ENCODE results near the gene VPS37B. TPM values are rescaled to one million over a fixed set of nuclear protein-coding genes. Genes with fewer than 3 reads are reported as not detected.

The VPS37B gene
- total RNA-seq, 2 experiments from 2014 or later: 24.9 to 26.5 TPM

- CTCF ChIA-PET: interaction anchor here (1.5 kb wide), 1 partner anchor 46 kb away, joined by 5 read pairs; no protein-coding TSS in a partner anchor
- ATAC-seq (no peak), DNase-seq (no peak)
- H3K36me3 Mint-ChIP-seq (ENCODE audit: low read depth): peaks cover 3% of the 10 kb centered on the region
- POLR2A ChIA-PET: no interaction called here
- H3K27ac Mint-ChIP-seq: no peak overlapping the region
- H3K27me3 Mint-ChIP-seq (ENCODE audit: low read depth): no peaks in the 10 kb centered on the region
- no peaks in the 10 kb centered on the region for H3K9me3 Mint-ChIP-seq (ENCODE audit: insufficient read depth)
- no peak overlapping the region for H3K4me3 Mint-ChIP-seq
- H3K4me1 Mint-ChIP-seq (ENCODE audit: low read depth): peaks cover 23% of the 10 kb centered on the region
These were observed 55.9 kb downstream of the VPS37B start for GRCh38 chr12:122839907-122840554.

- ATAC-seq: no peak
- H3K27ac Mint-ChIP-seq: no peak overlapping the region
- POLR2A ChIA-PET: no interaction called here
- peaks cover 32% of the 10 kb centered on the region for H3K4me1 Mint-ChIP-seq (ENCODE audit: low read depth)
- no peak overlapping the region for H3K4me3 Mint-ChIP-seq
- H3K36me3 Mint-ChIP-seq (ENCODE audit: low read depth): peaks cover 3% of the 10 kb centered on the region
- H3K9me3 Mint-ChIP-seq (ENCODE audit: insufficient read depth): no peaks in the 10 kb centered on the region
- CTCF ChIA-PET: interaction anchor here (1.1 kb wide), 1 partner anchor 21 kb away, joined by 3 read pairs; no protein-coding TSS in a partner anchor
- no peak for DNase-seq
- peaks cover 6% of the 10 kb centered on the region for H3K27me3 Mint-ChIP-seq (ENCODE audit: low read depth)
These were observed 57.1 kb downstream of the VPS37B start for GRCh38 chr12:122838841-122839240.

GRCh38 chr12:122837306-122838265 is 58.3 kb downstream of the VPS37B start:
- Mint-ChIP-seq H3K27me3 (ENCODE audit: low read depth) (peaks cover 11% of the 10 kb centered on the region), H3K4me3 (peak overlapping the region; percentile 95), H3K9me3 (ENCODE audit: insufficient read depth) (no peaks in the 10 kb centered on the region), H3K4me1 (ENCODE audit: low read depth) (peaks cover 32% of the 10 kb centered on the region), H3K27ac (no peak overlapping the region), H3K36me3 (ENCODE audit: low read depth) (peaks cover 3% of the 10 kb centered on the region)
- ATAC-seq (no peak), DNase-seq (no peak)
- ChIA-PET CTCF (interaction anchor here (1.1 kb wide), 1 partner anchor 22 kb away, joined by 3 read pairs; no protein-coding TSS in a partner anchor), POLR2A (no interaction called here)

- Mint-ChIP-seq H3K9me3 (ENCODE audit: insufficient read depth) (no peaks in the 10 kb centered on the region), H3K4me1 (ENCODE audit: low read depth) (peaks cover 32% of the 10 kb centered on the region), H3K36me3 (ENCODE audit: low read depth) (peaks cover 3% of the 10 kb centered on the region), H3K27ac (peak overlapping the region; percentile 93), H3K27me3 (ENCODE audit: low read depth) (peaks cover 11% of the 10 kb centered on the region), H3K4me3 (peak overlapping the region; percentile 95)
- CTCF ChIA-PET: interaction anchor here (0.7 to 1.6 kb wide), 4 partner anchors 10 to 52 kb away, joined by 3 to 14 read pairs (median 4); no protein-coding TSS in a partner anchor
- ATAC-seq (peak; percentile 63), DNase-seq (peak; percentile 74)
- POLR2A ChIA-PET: interaction anchor here (0.6 to 1.9 kb wide), 7 partner anchors 25 to 621 kb away, joined by 3 to 7 read pairs (median 4); partner anchors contain the start of genes MPHOSPH9, MTRFR, OGFOD2 and SNRNP35
These were observed 59.6 kb downstream of the VPS37B start for GRCh38 chr12:122836027-122836921.

- Mint-ChIP-seq H3K36me3 (ENCODE audit: low read depth) (peaks cover 3% of the 10 kb centered on the region), H3K4me3 (peak overlapping the region; percentile 95), H3K27me3 (ENCODE audit: low read depth) (peaks cover 11% of the 10 kb centered on the region), H3K27ac (no peak overlapping the region), H3K9me3 (ENCODE audit: insufficient read depth) (no peaks in the 10 kb centered on the region), H3K4me1 (ENCODE audit: low read depth) (peaks cover 32% of the 10 kb centered on the region)
- POLR2A ChIA-PET: interaction anchor here (1.3 to 1.9 kb wide), 3 partner anchors 82 to 397 kb away, joined by 4 to 7 read pairs (median 5); partner anchors contain the start of genes MPHOSPH9, MTRFR and OGFOD2
- ATAC-seq: peak; percentile 66
- CTCF ChIA-PET: interaction anchor here (1.1 to 1.6 kb wide), 3 partner anchors 25 to 52 kb away, joined by 3 to 14 read pairs (median 5); no protein-coding TSS in a partner anchor
- DNase-seq: peak; percentile 40
These were observed 60.2 kb downstream of the VPS37B start for GRCh38 chr12:122835750-122836026.

- H3K4me1 Mint-ChIP-seq (ENCODE audit: low read depth): peaks cover 32% of the 10 kb centered on the region
- H3K27me3 Mint-ChIP-seq (ENCODE audit: low read depth): peaks cover 11% of the 10 kb centered on the region
- peaks cover 3% of the 10 kb centered on the region for H3K36me3 Mint-ChIP-seq (ENCODE audit: low read depth)
- peak; percentile 61 for ATAC-seq
- no peaks in the 10 kb centered on the region for H3K9me3 Mint-ChIP-seq (ENCODE audit: insufficient read depth)
- peak within 1 kb of the TSS; percentile 93 for H3K27ac Mint-ChIP-seq
- DNase-seq: peak; percentile 63
- H3K4me3 Mint-ChIP-seq: peak within 1 kb of the TSS; percentile 95
- POLR2A ChIA-PET: interaction anchor here (0.6 to 1.9 kb wide), 3 partner anchors 13 to 140 kb away, joined by 3 to 7 read pairs (median 3); partner anchors contain the start of gene OGFOD2
- CTCF ChIA-PET: interaction anchor here (0.7 to 3.5 kb wide), 8 partner anchors 16 to 401 kb away, joined by 3 to 25 read pairs (median 4); no protein-coding TSS in a partner anchor
These were observed 60.8 kb downstream of the VPS37B start, which contains the start of gene HIP1R for GRCh38 chr12:122834921-122835749. Gene HIP1R, plus strand, starts transcription at chr12:122835457. Its CDS starts 94 bp downstream, at chr12:122835551.

- H3K4me3 Mint-ChIP-seq: peak overlapping the region; percentile 84
These were observed 61.6 kb downstream of the VPS37B start for GRCh38 chr12:122834104-122834920.

GRCh38 chr12:122830517-122831214 is 65.3 kb downstream of the VPS37B start:
- Mint-ChIP-seq H3K4me3 (no peak overlapping the region), H3K4me1 (ENCODE audit: low read depth) (peaks cover 11% of the 10 kb centered on the region), H3K36me3 (ENCODE audit: low read depth) (no peaks in the 10 kb centered on the region), H3K27me3 (ENCODE audit: low read depth) (peaks cover 23% of the 10 kb centered on the region), H3K27ac (no peak overlapping the region), H3K9me3 (ENCODE audit: insufficient read depth) (no peaks in the 10 kb centered on the region)
- CTCF ChIA-PET: interaction anchor here (1.3 kb wide), 1 partner anchor 27 kb away, joined by 4 read pairs; no protein-coding TSS in a partner anchor
- POLR2A ChIA-PET: interaction anchor here (0.5 to 1.4 kb wide), 2 partner anchors 12 to 64 kb away, joined by 3 to 4 read pairs; no protein-coding TSS in a partner anchor
- DNase-seq (no peak), ATAC-seq (no peak)

More at GRCh38 chr12:122834104-122834920, 61.6 kb downstream of the VPS37B start:
- DNase-seq (peak; percentile 38), ATAC-seq (peak; percentile 32)
- H3K27me3 Mint-ChIP-seq (ENCODE audit: low read depth): peaks cover 16% of the 10 kb centered on the region
- ChIA-PET CTCF (interaction anchor here (0.7 to 3.5 kb wide), 6 partner anchors 15 to 402 kb away, joined by 3 to 25 read pairs (median 3); no protein-coding TSS in a partner anchor), POLR2A (interaction anchor here (0.8 kb wide), 1 partner anchor 12 kb away, joined by 3 read pairs; no protein-coding TSS in a partner anchor)
- peaks cover 32% of the 10 kb centered on the region for H3K4me1 Mint-ChIP-seq (ENCODE audit: low read depth)
- H3K27ac Mint-ChIP-seq: peak overlapping the region; percentile 84
- H3K9me3 Mint-ChIP-seq (ENCODE audit: insufficient read depth): no peaks in the 10 kb centered on the region
- H3K36me3 Mint-ChIP-seq (ENCODE audit: low read depth): peaks cover 3% of the 10 kb centered on the region

GRCh38 chr12:122827258-122827657 is 68.7 kb downstream of the VPS37B start:
- H3K4me1 Mint-ChIP-seq (ENCODE audit: low read depth): peaks cover 2% of the 10 kb centered on the region
- POLR2A ChIA-PET: no interaction called here

More at GRCh38 chr12:122827258-122827657, 68.7 kb downstream of the VPS37B start:
- no peak overlapping the region for H3K27ac Mint-ChIP-seq
- ATAC-seq (no peak), DNase-seq (no peak)
- CTCF ChIA-PET: interaction anchor here (2.0 to 3.3 kb wide), 2 partner anchors 9 to 34 kb away, joined by 5 to 21 read pairs; no protein-coding TSS in a partner anchor
- no peaks in the 10 kb centered on the region for H3K36me3 Mint-ChIP-seq (ENCODE audit: low read depth)
- peaks cover 12% of the 10 kb centered on the region for H3K27me3 Mint-ChIP-seq (ENCODE audit: low read depth)
- H3K9me3 Mint-ChIP-seq (ENCODE audit: insufficient read depth): no peaks in the 10 kb centered on the region
- no peak overlapping the region for H3K4me3 Mint-ChIP-seq

Data from activated CD8-positive, alpha-beta T cell treated with anti-CD3 and anti-CD28 coated beads, Interleukin-2, amount 10 ng/mL, durations not matched to agents 7 days and 5 days (primary cell).